GM13977 (cell line): ENCODE results near the gene ZNF621.
A peak's percentile ranks its signal among the peaks of the same experiment; 100 is the strongest.
"Not testable (repeated sequence)": the region's sequence is repeated elsewhere in the genome, so short reads cannot be mapped to it uniquely, and the experiment has no call there.

Source experiments
- DNase-seq: peaks from one replicate; pipeline ENCODE4 v3.0.0; 2012; ENCODE audit warnings: low spot score
- CTCF ChIP-seq: IDR thresholded peaks from 2 replicates; pipeline ENCODE4 v1.5.1; 2012; ENCODE audit warnings: mild to moderate bottlenecking, control low read depth; ENCODE audit not compliant: insufficient read depth; ENCODE audit errors: extremely low read depth, missing control alignments
- in situ Hi-C: fragments of 300-500 bp; cut with MboI; formaldehyde crosslinking; loops from one replicate; pipeline ENCODE4 v1.12.0; 2022; ENCODE audit warnings: low sequenced_read_pairs, low pct_unique_long_range_greater_than_20kb, mixed read lengths, inconsistent platforms; ENCODE audit not compliant: unreplicated experiment

ZNF621 gene

GRCh38 chr3:40532252-40532651, 7.5 kb downstream of the ZNF621 start:
- in situ Hi-C loops: no loop called here
- DNase-seq: no peak
- TF ChIP-seq CTCF: no peak

- DNase-seq: no peak
- in situ Hi-C loops: no loop called here
- TF ChIP-seq CTCF: no peak
These were observed 9.5 kb downstream of the ZNF621 start for GRCh38 chr3:40534283-40534682.

GRCh38 chr3:40546816-40547215, 22.1 kb downstream of the ZNF621 start:
- no peak for TF ChIP-seq CTCF
- DNase-seq: no peak
- in situ Hi-C loops: no loop called here

GRCh38 chr3:40550167-40550566, 25.4 kb downstream of the ZNF621 start:
- no peak for DNase-seq
- no peak for TF ChIP-seq CTCF
- in situ Hi-C loops: no loop called here

GRCh38 chr3:40557575-40558161, 32.9 kb downstream of the ZNF621 start:
- peak; percentile 11 for DNase-seq

GRCh38 chr3:40562482-40562881, 37.7 kb downstream of the ZNF621 start:
- in situ Hi-C loops, DNase-seq: not testable (repeated sequence)

More at GRCh38 chr3:40557575-40558161, 32.9 kb downstream of the ZNF621 start:
- no peak for TF ChIP-seq CTCF
- in situ Hi-C loops: no loop called here

- in situ Hi-C loops, DNase-seq: not testable (repeated sequence)
These were observed 40.9 kb downstream of the ZNF621 start for GRCh38 chr3:40565629-40566028.

GRCh38 chr3:40566694-40567093, 41.9 kb downstream of the ZNF621 start:
- DNase-seq: no peak
- in situ Hi-C loops: no loop called here

More at GRCh38 chr3:40566694-40567093, 41.9 kb downstream of the ZNF621 start:
- no peak for TF ChIP-seq CTCF
